DMS79 treated with DMSO at 0.1 percent for 48 hours (cell line): Measurements from ENCODE around the gene LRRC8B.
A peak's percentile ranks its signal among the peaks of the same experiment; 100 is the strongest.
"Not testable (repeated sequence)": the region's sequence is repeated elsewhere in the genome, so short reads cannot be mapped to it uniquely, and the experiment has no call there.

ENCODE experiments used
- DNase-seq: peaks from one replicate; lab custom pipeline; 2025; lab: John Stamatoyannopoulos, UW

Gene LRRC8B

GRCh38 chr1:89524369-89525168, at the start of gene LRRC8B:
TSS of gene LRRC8B (plus strand) at chr1:89524829. CDS start at chr1:89582651, 57,822 bp downstream.
- peak; percentile 71 for DNase-seq

- DNase-seq: no peak
These were observed 49.4 kb upstream of the LRRC8B start for GRCh38 chr1:89475269-89475668.

- no peak for DNase-seq
These were observed 48.6 kb upstream of the LRRC8B start for GRCh38 chr1:89476072-89476471.

DNA sequence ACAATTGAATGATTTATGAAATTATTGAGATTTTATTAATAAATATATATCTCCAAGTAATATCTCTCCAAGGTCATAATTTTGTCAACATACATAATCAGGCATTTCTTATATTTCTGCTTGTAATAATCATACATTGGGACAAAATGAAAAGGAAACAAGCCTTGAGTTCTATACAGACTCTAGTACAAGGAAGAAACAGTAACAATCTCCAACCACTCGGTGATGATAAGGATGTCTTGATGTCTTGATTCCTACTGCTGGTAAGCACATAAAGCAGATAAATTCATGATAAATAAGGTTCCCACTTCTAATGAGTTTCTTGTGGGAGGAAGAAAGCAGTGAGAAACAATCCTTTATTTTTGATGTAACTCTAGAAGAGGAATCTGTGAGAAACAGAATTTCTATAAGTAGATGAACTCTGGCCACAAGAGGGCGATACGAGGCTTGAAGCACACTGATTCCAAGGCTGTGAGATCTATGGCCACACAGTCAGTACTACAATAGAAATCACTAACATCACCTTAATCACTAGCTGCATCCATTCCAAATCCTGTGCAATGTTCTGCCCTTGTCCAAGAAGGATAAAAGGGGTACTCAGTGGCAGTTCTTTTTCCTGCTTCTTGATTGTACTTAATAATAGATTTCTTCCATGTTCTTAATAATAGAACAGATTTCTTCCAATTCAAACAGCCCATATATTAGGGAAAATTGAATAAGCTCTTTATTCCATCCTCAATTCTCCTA, 41.4 kb upstream of the LRRC8B start:
- DNase-seq: peak; percentile 71

DNA sequence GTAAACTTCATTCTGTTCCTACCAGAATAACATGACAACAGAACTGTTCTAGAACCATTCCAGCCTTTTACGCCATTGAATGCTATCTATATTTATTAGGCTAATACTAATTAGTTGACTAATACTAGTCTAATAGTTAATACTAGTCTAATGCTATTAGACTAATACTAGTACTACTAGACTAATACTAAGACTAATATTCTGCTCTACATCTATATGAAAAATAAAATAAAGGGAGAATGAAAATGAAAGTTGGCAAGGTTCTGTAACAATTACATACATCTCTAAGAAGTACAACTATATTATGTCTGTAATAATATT, 40.9 kb upstream of the LRRC8B start:
- no peak for DNase-seq

DNA sequence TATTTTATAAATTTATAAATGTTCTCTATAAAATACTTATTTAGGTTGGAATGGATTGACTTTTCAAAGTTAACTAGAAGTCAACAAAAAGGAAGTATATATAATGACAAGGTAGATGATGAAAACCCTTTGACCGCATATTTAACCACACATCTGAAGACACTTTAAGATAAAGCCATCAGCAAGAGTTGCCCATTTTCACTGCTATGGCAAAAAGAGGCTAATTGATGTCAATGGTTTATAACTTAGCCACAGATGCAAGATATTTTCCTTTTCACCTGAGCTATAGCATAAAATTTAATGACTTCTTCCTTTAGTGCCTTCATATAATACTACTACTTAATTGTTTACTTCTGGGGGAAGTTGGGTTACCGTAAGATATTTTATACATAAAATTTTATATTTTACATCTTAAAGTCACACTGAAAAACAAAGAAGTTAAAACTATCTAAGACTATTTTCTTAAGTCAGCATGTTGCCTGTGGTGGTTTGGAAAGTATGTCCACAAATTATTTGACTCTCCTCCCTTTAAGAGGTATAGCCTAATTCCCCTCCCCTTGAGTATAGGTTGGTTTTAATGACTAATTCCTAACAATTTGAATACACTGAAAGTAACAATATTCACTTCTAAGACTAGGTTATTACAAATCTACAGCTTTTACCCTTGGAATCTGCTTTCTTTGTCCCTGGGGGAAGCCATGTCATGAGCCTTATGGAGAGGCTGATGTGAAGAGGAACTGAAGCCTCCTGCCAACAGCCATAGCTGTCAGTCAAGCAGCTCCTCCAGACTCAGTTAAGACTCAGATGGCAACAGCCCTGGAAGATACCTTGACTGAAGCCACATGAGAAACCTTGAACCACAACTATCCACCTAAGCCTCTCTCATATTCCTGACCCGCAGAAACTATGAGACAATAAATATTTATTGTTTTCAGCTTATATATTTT, 40.3 kb upstream of the LRRC8B start:
- no peak for DNase-seq

GRCh38 chr1:89487972-89488371, 36.7 kb upstream of the LRRC8B start:
- DNase-seq: no peak

DNA sequence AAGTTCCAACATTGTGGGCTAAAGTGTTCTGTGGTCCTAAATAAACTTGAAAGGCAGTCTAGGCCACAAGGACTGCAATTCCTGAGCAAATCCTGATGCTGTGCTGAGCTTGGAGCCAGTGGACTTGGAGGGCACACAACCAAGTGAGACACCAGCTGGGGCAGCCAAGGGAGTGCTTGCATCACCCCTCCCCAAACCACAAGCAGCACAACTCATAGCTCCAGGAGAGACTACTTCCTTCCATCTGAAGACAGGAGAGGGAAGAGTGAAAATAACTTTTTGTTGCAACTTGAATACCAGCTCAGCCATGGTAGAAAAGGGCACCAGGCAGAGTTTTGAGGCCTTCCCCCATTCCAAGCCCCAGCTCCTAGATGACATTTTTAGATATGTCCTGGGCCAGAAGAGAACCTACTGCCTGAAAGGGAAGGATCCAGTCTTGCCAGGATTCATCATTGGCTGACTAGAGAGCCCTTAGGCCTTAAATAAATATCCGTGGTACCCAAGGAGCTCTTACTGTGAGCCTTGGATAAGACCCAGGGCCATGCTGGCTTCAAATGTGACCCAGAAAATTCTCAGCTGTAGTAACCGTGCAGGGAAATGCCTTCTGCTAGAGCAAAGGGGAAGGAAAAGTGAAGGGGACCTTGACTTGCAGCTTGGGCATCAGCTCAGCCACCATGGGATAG, 35.4 kb upstream of the LRRC8B start:
- DNase-seq: no peak

DNA sequence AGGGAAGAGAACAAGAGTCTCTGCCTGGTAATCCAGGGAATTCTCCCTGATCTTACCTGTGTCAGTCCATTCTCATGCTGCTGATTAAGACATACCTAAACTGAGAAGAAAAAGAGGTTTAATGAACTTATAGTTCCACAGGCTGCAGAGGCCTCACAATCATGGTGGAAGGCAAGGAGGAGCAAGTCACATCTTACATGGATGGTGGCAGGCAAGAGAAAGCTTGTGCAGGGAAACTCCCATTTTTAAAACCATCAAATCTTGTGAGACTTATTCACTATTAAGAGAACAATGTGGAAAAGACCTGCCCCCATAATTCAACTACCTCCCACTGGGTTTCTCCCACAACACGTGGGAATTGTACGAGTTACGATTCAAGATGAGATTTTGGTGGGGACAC, 34.2 kb upstream of the LRRC8B start:
- DNase-seq: no peak

DNA sequence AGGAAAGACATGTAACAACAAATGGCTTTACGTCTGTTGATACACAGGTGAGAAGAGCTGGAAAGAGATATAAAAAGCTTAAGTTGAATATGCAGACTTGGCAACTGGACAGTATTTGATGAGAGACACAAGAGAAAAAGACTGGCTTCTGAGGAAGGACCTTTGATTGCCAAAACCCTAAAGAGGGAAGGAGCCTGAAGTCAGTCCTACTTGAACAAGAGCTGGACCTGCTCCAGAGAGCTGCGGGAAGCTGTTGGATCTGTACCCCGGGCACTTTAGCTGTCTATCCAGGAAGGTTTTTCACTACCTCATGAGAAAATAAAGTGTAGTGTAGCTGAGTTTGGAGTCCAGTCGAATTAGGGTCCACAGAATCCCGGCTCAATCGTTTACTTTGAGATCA, 25.3 kb upstream of the LRRC8B start:
- DNase-seq: peak; percentile 94

GRCh38 chr1:89502042-89502441, 22.6 kb upstream of the LRRC8B start:
- no peak for DNase-seq

GRCh38 chr1:89502895-89503294, 21.7 kb upstream of the LRRC8B start:
- no peak for DNase-seq

- DNase-seq: peak; percentile 91
These were observed 20.9 kb upstream of the LRRC8B start for GRCh38 chr1:89503690-89504089.

GRCh38 chr1:89510061-89510460, 14.6 kb upstream of the LRRC8B start:
- DNase-seq: not testable (repeated sequence)

DNA sequence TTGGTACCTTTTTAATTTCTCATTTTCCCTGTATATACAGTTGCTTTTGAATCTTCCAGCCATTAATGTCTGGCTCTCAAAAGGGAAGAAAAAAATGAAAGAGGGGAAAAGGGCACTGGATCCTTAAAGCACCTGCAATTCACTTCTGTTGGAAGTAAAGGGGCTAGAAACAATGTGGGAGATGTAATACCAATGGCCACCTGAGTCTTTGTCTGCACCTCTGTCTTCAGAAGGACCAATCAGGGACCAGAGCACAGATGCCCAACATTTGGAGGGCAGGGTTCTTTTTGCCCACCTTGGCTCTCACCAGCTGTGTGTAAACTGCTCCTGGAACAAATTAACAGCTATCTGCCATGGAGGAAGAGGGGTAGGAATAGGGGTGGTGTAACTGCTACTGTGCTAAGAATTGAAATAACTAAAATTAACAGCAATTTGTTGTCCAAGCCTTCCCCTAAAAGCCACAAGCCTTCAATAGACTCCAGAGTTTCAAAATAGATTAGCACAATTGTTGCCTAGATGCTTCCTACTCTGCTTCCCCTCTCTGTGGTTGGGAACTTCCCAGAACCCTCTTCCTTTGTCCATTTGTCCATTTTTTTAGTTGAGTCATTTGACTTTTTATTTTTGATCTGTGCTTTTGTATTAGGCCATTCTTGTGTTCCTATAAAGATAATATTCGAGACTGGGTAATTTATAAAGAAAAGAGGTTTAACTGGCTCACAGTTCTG, 11.5 kb upstream of the LRRC8B start:
- DNase-seq: no peak

DNA sequence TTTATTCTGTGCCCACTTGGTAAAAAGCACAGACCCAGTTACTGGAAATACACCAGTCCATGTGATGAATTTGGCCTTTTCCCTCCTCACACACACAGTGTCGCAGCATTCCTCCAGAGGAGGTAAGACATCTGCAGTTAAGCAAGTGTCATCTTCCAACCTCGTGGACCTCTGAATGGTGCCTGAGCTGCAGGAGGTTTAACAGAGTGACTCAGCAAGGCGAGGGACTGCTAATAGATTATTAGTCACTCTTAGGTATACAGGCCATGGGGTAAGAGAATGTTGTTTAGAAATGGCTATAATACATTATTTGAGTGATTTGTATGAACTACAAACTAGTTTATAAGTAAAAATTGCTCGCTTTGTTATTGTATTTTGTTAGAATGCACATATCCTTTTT, 8.6 kb upstream of the LRRC8B start:
- no peak for DNase-seq

GRCh38 chr1:89518221-89518631, 6.4 kb upstream of the LRRC8B start:
- DNase-seq: no peak

GRCh38 chr1:89519779-89520358, 4.8 kb upstream of the LRRC8B start:
- DNase-seq: no peak

GRCh38 chr1:89521977-89522376, 2.7 kb upstream of the LRRC8B start:
- DNase-seq: not testable (repeated sequence)

- DNase-seq: peak; percentile 78
These were observed 859 bp upstream of the LRRC8B start for GRCh38 chr1:89523572-89524368.
